Tibial nerve (tissue), 4 donors: Measurements from ENCODE around the gene CXXC1.

Source experiments
- CTCF ChIP-seq, 5 experiments: fragments of 200-600 bp in 3 of 5; fragments of 450-650 bp in 2 of 5; sonication (generic) in 3 of 5; IDR thresholded peaks; one replicate each; pipeline ENCODE4 v1.5.1; 2016 to 2019; ENCODE audit warnings: antibody characterized with exemption in 5 of 5, mild to moderate bottlenecking in 3 of 5, moderate library complexity in 2 of 5
- EP300 ChIP-seq, 2 donors: sonication (generic); formaldehyde crosslinking; IDR thresholded peaks; one replicate each; pipeline ENCODE4 v1.6.1; 2017; ENCODE audit warnings: antibody characterized with exemption in 2 of 2, mild to moderate bottlenecking in 1 of 2
- POLR2A ChIP-seq, 2 donors: fragments of 450-650 bp; IDR thresholded peaks; one replicate each; pipeline ENCODE4 v1.6.1; 2017; ENCODE audit warnings: antibody characterized with exemption in 2 of 2, mild to moderate bottlenecking in 2 of 2, moderate library complexity in 2 of 2

- TF ChIP-seq CTCF (IDR thresholded peaks at IDR 0.05) (no peak), POLR2A (IDR thresholded peaks at IDR 0.05) (no peak), EP300 (IDR thresholded peaks at IDR 0.05) (no peak)
Observed at GRCh38 chr18:50289108-50289443, 1.6 kb upstream of the CXXC1 start.
